ENCODE data around the gene RAB8B. TPM values are rescaled to one million over a fixed set of nuclear protein-coding genes. Genes with fewer than 3 reads are reported as not detected.

Gene RAB8B
- total and polyA plus RNA-seq, 2 of the 13 experiments (the other 11 are each of a cell fraction or from before 2014, with no cell fraction given): 6.8 to 14.2 TPM

DNA sequence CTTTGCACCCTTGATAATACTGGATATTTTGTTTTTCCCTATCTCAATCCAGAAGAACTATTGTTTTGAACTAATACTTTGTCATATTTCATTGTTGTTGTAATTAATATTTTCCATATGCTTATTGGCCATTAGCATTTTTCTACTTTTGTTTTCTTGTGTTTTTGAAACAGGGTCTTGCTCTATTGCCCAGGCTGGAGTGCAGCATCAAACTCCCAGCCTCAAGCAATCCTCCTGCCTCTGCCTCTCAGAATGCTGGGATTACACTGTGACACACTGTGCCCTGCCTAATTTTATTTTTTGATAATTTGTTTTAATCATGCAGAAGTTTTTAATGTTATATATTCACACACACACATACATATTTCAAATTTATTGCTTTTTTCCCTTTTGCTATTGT, 28.8 kb upstream of the RAB8B start (continued):
- TF ChIP-seq, protein P1, sequence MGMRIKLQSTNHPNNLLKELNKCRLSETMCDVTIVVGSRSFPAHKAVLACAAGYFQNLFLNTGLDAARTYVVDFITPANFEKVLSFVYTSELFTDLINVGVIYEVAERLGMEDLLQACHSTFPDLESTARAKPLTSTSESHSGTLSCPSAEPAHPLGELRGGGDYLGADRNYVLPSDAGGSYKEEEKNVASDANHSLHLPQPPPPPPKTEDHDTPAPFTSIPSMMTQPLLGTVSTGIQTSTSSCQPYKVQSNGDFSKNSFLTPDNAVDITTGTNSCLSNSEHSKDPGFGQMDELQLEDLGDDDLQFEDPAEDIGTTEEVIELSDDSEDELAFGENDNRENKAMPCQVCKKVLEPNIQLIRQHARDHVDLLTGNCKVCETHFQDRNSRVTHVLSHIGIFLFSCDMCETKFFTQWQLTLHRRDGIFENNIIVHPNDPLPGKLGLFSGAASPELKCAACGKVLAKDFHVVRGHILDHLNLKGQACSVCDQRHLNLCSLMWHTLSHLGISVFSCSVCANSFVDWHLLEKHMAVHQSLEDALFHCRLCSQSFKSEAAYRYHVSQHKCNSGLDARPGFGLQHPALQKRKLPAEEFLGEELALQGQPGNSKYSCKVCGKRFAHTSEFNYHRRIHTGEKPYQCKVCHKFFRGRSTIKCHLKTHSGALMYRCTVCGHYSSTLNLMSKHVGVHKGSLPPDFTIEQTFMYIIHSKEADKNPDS (CRISPR knock-in tag; IDR thresholded peaks at IDR 0.05): no peak
- TF ChIP-seq ZBTB38 (CRISPR knock-in tag; IDR thresholded peaks at IDR 0.05) (no peak), MED8 (CRISPR knock-in tag; IDR thresholded peaks at IDR 0.05; ENCODE audit: insufficient replicate concordance) (no peak), GZF1 (CRISPR knock-in tag; IDR thresholded peaks at IDR 0.05) (no peak)

GRCh38 chr15:63163217-63163616, 26.2 kb upstream of the RAB8B start:
- Histone ChIP-seq H3K9ac (ENCODE audit: insufficient read depth, low read depth, low read length) (no peak overlapping the region), H3K4me3 (replicated peaks in 1 of 3; ENCODE audit: insufficient read depth in 1 of 3, low read depth in 2 of 3, low read length in 3 of 3) (no peak overlapping the region), H3K9me3 (ENCODE audit: low read length) (no peaks in the 10 kb centered on the region), H4K20me1 (ENCODE audit: insufficient read depth, low read length) (no peaks in the 10 kb centered on the region), H3K27me3 (ENCODE audit: control insufficient read depth in 1 of 2, insufficient read depth in 2 of 2, low read length in 2 of 2) (no peaks in the 10 kb centered on the region), H3K36me3 (replicated peaks in 1 of 2; ENCODE audit: control insufficient read depth in 1 of 2, insufficient read depth in 2 of 2, low read length in 2 of 2) (no peaks in the 10 kb centered on the region), H3K79me2 (ENCODE audit: insufficient read depth, low read length) (no peaks in the 10 kb centered on the region), H3K4me2 (ENCODE audit: low read depth, low read length) (no peak overlapping the region), H3K27ac (ENCODE audit: extremely low read length, insufficient read depth, low read length) (no peak overlapping the region), H2AFZ (ENCODE audit: low read length) (no peak overlapping the region), H3K4me1 (ENCODE audit: insufficient read depth, low read length) (peaks cover 19% of the 10 kb centered on the region)
- intact Hi-C loops (cut with micrococcal nuclease; ENCODE audit: unreplicated experiment): no loop called here
- no TSS peak for BruUV-seq (replicated peaks)
- DNase-seq (ENCODE audit: low spot score) (no peak), FAIRE-seq (no peak), ATAC-seq (no peak)
- in situ Hi-C loops (cut with HindIII; ENCODE audit: extremely low pct_ligation_motif_present, low pct_unique_long_range_greater_than_20kb): loop anchor here (25.0 kb wide), 1 partner anchor 249 kb away; no protein-coding TSS in a partner anchor
- CTCF ChIA-PET (ENCODE audit: low intra/inter-chr PET ratio, low total read pairs): no interaction called here
- 75% methylated on average over 2 of the region's 4 CpGs for WGBS (ENCODE audit: low lambda C conversion rate)
- POLR2A ChIA-PET: no interaction called here
- no peak for TF ChIP-seq SMC3 (IDR thresholded peaks at IDR 0.05; ENCODE audit: low read length)
- TF ChIP-seq RFX1 (IDR thresholded peaks at IDR 0.05): no peak
- TF ChIP-seq REST (IDR thresholded peaks at IDR 0.05; ENCODE audit: borderline replicate concordance in 1 of 2, low read depth in 1 of 2, low read length in 2 of 2): no peak
- TF ChIP-seq MED1 (CRISPR knock-in tag; IDR thresholded peaks at IDR 0.05): no peak
- TF ChIP-seq, protein P2, sequence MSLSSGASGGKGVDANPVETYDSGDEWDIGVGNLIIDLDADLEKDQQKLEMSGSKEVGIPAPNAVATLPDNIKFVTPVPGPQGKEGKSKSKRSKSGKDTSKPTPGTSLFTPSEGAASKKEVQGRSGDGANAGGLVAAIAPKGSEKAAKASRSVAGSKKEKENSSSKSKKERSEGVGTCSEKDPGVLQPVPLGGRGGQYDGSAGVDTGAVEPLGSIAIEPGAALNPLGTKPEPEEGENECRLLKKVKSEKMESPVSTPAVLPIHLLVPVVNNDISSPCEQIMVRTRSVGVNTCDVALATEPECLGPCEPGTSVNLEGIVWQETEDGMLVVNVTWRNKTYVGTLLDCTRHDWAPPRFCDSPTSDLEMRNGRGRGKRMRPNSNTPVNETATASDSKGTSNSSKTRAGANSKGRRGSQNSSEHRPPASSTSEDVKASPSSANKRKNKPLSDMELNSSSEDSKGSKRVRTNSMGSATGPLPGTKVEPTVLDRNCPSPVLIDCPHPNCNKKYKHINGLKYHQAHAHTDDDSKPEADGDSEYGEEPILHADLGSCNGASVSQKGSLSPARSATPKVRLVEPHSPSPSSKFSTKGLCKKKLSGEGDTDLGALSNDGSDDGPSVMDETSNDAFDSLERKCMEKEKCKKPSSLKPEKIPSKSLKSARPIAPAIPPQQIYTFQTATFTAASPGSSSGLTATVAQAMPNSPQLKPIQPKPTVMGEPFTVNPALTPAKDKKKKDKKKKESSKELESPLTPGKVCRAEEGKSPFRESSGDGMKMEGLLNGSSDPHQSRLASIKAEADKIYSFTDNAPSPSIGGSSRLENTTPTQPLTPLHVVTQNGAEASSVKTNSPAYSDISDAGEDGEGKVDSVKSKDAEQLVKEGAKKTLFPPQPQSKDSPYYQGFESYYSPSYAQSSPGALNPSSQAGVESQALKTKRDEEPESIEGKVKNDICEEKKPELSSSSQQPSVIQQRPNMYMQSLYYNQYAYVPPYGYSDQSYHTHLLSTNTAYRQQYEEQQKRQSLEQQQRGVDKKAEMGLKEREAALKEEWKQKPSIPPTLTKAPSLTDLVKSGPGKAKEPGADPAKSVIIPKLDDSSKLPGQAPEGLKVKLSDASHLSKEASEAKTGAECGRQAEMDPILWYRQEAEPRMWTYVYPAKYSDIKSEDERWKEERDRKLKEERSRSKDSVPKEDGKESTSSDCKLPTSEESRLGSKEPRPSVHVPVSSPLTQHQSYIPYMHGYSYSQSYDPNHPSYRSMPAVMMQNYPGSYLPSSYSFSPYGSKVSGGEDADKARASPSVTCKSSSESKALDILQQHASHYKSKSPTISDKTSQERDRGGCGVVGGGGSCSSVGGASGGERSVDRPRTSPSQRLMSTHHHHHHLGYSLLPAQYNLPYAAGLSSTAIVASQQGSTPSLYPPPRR (CRISPR knock-in tag; IDR thresholded peaks at IDR 0.05; ENCODE audit: borderline replicate concordance): no peak
- no peak for TF ChIP-seq EHMT2 (IDR thresholded peaks at IDR 0.05; ENCODE audit: borderline replicate concordance, low read depth, low read length)
- TF ChIP-seq ZNF878 (CRISPR knock-in tag; IDR thresholded peaks at IDR 0.05): no peak
- TF ChIP-seq MAFG (CRISPR knock-in tag; IDR thresholded peaks at IDR 0.05): no peak
- TF ChIP-seq ARID2 (CRISPR knock-in tag; IDR thresholded peaks at IDR 0.05; ENCODE audit: borderline replicate concordance): no peak

All from HepG2 (cell line).